Vagina (tissue), 2 donors: Measurements from ENCODE around the gene CCDC88C. TPM values are rescaled to one million over a fixed set of nuclear protein-coding genes. Genes with fewer than 3 reads are reported as not detected.

Experiments used
- DNase-seq, 2 donors: peaks; one replicate each; pipeline ENCODE4 v3.0.0-alpha.2; 2017; ENCODE audit errors: extremely low spot score in 2 of 2
- H3K27ac ChIP-seq: fragments of 200-600 bp; sonication (generic); one replicate; pipeline ENCODE4 v1.5.1; 2019
- H3K27me3 ChIP-seq: fragments of 200-600 bp; sonication (generic); one replicate; pipeline ENCODE4 v1.5.1; 2019
- H3K36me3 ChIP-seq, 2 donors: fragments of 200-600 bp; sonication (generic); one replicate each; pipeline ENCODE4 v1.5.1; 2017 to 2019
- H3K4me1 ChIP-seq: fragments of 200-600 bp; sonication (generic); one replicate; pipeline ENCODE4 v1.5.1; 2019
- H3K4me3 ChIP-seq, 2 donors: fragments of 200-600 bp; sonication (generic); 1 replicate in 1 of 2; 2 replicates in 1 of 2; pipeline ENCODE4 v1.5.1; 2016 to 2019
- H3K9me3 ChIP-seq: fragments of 200-600 bp; sonication (generic); one replicate; pipeline ENCODE4 v1.5.1; 2019
- POLR2A ChIP-seq, 2 donors: fragments of 450-650 bp; IDR thresholded peaks; one replicate each; pipeline ENCODE4 v1.6.1; 2017; ENCODE audit warnings: antibody characterized with exemption in 2 of 2, mild to moderate bottlenecking in 2 of 2, moderate library complexity in 2 of 2
- POLR2AphosphoS5 ChIP-seq, 2 donors: sonication (generic); formaldehyde crosslinking; IDR thresholded peaks; one replicate each; pipeline ENCODE4 v1.9.0; 2017; ENCODE audit warnings: antibody characterized with exemption in 2 of 2, mild to moderate bottlenecking in 2 of 2, low read depth in 1 of 2; ENCODE audit not compliant: insufficient read depth in 1 of 2
- intact Hi-C: fragments of 100-400 bp; cut with DNase I; formaldehyde crosslinking; loops from one replicate; pipeline ENCODE4 v1.15.1; 2023
- total RNA-seq: library from RNA; depleted of rRNA; stranded (reverse); fragments of >200 nt; gene quantifications from one replicate; pipeline ENCODE4 v1.2.3, GENCODE V29; 2016
- TF ChIP-seq, protein P1 (sequence below), 3 experiments: fragments of 450-650 bp in 2 of 3; fragments of 200-600 bp in 1 of 3; sonication (generic) in 1 of 3; IDR thresholded peaks; one replicate each; pipeline ENCODE4 v1.5.1; 2017 to 2019; ENCODE audit warnings: antibody characterized with exemption in 3 of 3, mild to moderate bottlenecking in 2 of 3, moderate library complexity in 2 of 3

The CCDC88C gene
- total RNA-seq, 1 donor from 2014 or later = 42.2 TPM

DNA sequence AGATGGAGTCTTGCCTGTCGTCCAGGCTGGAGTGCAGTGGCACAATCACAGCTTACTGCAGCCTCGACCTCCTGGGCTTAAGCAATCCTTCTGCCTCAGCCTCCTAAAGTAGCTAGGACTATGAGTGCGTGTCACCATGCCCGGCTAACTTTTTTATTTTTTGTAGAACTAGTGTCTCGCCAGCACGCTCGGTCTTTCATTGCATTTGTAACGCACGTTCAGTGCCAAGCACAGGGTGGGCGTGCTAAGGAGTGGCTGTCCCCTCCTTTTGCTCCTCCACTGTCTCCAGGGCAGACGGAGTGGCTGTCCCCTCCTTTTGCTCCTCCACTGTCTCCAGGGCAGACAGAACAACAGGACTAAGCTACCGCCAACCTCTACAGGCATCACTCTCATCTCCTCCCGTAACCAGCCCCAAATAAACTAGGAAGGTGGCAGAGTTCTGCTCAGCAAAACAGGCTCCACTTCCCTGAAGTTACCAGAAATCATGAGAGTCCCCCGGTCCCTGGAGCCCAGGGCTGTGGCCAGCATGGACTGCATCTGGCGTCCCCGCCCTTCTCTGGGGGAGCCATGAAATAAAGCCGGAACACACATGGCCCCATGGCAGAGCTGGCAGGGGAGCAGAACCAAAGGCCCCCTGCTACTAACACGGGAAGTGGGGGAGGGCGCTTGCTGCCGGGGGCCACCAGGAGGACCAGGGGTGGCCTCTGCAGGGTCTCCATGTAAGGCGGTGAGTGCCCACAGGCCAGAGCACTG is 60.2 kb downstream of the CCDC88C start:
- no peak for DNase-seq
- Histone ChIP-seq H3K4me3 (no peak overlapping the region), H3K36me3 (no peaks in the 10 kb centered on the region), H3K27ac (no peak overlapping the region), H3K4me1 (peaks cover 20% of the 10 kb centered on the region), H3K9me3 (no peaks in the 10 kb centered on the region), H3K27me3 (no peaks in the 10 kb centered on the region)
- TF ChIP-seq, protein P1, sequence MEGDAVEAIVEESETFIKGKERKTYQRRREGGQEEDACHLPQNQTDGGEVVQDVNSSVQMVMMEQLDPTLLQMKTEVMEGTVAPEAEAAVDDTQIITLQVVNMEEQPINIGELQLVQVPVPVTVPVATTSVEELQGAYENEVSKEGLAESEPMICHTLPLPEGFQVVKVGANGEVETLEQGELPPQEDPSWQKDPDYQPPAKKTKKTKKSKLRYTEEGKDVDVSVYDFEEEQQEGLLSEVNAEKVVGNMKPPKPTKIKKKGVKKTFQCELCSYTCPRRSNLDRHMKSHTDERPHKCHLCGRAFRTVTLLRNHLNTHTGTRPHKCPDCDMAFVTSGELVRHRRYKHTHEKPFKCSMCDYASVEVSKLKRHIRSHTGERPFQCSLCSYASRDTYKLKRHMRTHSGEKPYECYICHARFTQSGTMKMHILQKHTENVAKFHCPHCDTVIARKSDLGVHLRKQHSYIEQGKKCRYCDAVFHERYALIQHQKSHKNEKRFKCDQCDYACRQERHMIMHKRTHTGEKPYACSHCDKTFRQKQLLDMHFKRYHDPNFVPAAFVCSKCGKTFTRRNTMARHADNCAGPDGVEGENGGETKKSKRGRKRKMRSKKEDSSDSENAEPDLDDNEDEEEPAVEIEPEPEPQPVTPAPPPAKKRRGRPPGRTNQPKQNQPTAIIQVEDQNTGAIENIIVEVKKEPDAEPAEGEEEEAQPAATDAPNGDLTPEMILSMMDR (IDR thresholded peaks at IDR 0.05) = no peak
- no peak for TF ChIP-seq POLR2AphosphoS5 (IDR thresholded peaks at IDR 0.05; ENCODE audit: insufficient read depth in 1 of 2, low read depth in 1 of 2)
- TF ChIP-seq POLR2A (IDR thresholded peaks at IDR 0.05) = no peak
- intact Hi-C loops = no loop called here

DNA sequence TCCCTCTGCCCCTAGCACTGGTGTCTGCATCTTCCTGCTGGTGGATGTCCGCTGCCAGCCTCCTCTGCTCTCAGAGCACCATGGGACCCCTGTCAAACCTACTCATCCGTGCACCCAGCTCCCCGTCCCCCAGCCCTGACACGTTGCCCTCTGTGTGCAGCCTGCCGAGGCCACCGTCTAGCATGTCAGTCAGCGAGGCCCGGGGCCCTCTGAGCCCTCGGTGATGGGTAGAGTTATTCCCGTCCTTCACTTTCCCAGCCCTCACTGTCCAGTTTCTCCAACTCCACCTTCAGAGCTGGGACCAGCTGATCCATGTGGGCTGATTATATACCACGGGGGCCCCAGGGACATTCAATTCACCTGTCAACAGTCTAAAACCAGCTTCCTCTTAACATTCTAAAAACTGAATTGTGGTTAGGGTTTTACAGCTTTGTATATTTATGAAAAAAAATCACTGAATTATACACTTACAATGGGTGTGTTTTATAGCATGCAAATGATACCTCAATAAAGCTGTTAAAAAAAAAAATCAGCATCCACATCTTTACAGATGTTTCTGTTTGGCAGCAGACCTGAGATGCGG is 61.3 kb downstream of the CCDC88C start:
- H3K27ac ChIP-seq = no peak overlapping the region
- H3K27me3 ChIP-seq = no peaks in the 10 kb centered on the region
- no peaks in the 10 kb centered on the region for H3K9me3 ChIP-seq
- intact Hi-C loops = no loop called here
- no peak for DNase-seq
- H3K36me3 ChIP-seq = no peaks in the 10 kb centered on the region
- TF ChIP-seq POLR2A (IDR thresholded peaks at IDR 0.05) (no peak), POLR2AphosphoS5 (IDR thresholded peaks at IDR 0.05; ENCODE audit: insufficient read depth in 1 of 2, low read depth in 1 of 2) (no peak)
- TF ChIP-seq, protein P1 (IDR thresholded peaks at IDR 0.05) = no peak
- H3K4me3 ChIP-seq = no peak overlapping the region
- peaks cover 23% of the 10 kb centered on the region for H3K4me1 ChIP-seq

DNA sequence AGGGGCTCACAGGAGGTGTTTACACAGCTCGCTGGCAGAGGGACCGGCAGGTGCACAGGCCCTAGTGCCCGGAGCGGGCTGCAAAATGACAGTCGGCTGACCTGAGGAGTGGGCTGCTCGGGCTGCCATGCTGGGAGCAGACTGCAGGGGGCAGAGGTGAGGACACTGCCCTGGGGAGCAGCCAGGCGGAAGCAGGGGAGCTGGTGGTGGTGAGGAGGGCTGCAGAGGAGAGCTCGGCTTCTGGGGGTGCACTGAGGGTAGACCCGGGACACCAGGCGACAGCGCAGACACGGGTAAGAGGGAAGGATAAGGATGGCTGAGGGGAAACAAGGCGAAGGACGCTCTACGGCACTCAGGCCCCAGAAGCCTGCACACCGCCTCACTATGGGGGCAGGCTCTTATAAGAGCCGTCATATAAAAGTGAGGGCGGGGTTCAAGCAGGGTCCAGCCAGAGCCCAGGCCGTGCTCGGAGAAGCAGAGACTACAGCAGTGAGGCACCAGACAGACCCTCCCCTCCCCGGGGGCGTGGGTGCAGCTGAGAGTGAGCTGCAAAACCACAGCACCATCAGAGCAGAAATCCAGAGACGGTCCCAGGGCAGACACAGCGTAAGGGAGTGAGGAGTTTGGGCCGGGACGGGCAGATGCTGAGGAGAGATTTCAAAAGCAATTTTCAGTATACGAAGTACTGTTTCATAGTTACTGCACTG is 62.5 kb downstream of the CCDC88C start:
- Histone ChIP-seq H3K27me3 (no peaks in the 10 kb centered on the region), H3K27ac (no peak overlapping the region), H3K4me1 (peaks cover 24% of the 10 kb centered on the region), H3K36me3 (no peaks in the 10 kb centered on the region), H3K9me3 (no peaks in the 10 kb centered on the region), H3K4me3 (no peak overlapping the region)
- TF ChIP-seq POLR2A (IDR thresholded peaks at IDR 0.05) (no peak), POLR2AphosphoS5 (IDR thresholded peaks at IDR 0.05; ENCODE audit: insufficient read depth in 1 of 2, low read depth in 1 of 2) (no peak)
- TF ChIP-seq, protein P1 (IDR thresholded peaks at IDR 0.05) = no peak
- intact Hi-C loops = no loop called here
- no peak for DNase-seq

DNA sequence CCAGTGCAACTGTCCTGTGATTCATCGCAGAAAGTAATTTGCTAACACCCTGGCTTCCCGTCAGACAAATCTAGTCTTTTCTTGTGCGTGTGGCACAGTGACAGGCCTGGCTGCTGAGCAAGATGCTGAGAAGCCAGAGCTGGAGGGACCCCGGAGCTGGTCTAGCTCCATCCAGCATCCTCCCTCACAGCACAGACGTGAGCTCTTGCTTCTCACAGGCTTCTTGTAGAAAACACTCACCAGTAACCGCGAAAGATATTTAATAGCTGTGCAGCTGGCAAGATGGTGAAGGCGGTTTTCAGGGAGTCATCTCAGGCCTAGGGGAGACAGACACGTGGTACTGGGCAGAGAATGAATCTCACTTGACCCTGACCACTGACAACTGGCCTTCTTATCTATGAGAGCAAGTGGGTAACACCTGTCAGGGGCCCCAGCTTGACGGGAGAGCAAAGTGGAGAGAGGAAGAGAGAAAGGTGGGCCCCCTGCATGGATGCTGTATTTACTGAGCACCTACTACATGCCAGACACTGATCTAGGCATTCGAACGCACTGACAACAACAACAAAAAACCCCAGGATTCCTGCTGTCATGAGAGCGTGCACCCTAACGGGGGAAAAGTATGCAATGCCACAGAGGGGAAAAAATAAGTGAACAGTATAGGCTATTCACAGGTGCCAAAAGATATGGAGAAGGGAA is 63.3 kb downstream of the CCDC88C start:
- Histone ChIP-seq H3K9me3 (no peaks in the 10 kb centered on the region), H3K27me3 (no peaks in the 10 kb centered on the region), H3K36me3 (no peaks in the 10 kb centered on the region), H3K4me1 (peaks cover 28% of the 10 kb centered on the region), H3K27ac (no peak overlapping the region), H3K4me3 (no peak overlapping the region)
- TF ChIP-seq POLR2A (IDR thresholded peaks at IDR 0.05) (no peak), POLR2AphosphoS5 (IDR thresholded peaks at IDR 0.05; ENCODE audit: insufficient read depth in 1 of 2, low read depth in 1 of 2) (no peak)
- TF ChIP-seq, protein P1 (IDR thresholded peaks at IDR 0.05) = no peak
- intact Hi-C loops = no loop called here
- DNase-seq = no peak
